HFFc6 (cell line): ENCODE measurements around the gene ELAVL2. TPM values are rescaled to one million over a fixed set of nuclear protein-coding genes. Genes with fewer than 3 reads are reported as not detected.

ENCODE experiments used
- DNase-seq: peaks from one replicate; pipeline ENCODE4 v3.0.0-alpha.2; 2018
- H3K27ac Mint-ChIP-seq: 2 replicates; pipeline ENCODE4 v1.8.0; 2020; ENCODE audit warnings: mild to moderate bottlenecking, mixed read lengths
- H3K27me3 Mint-ChIP-seq: 2 replicates; pipeline ENCODE4 v1.8.0; 2021; ENCODE audit warnings: mild to moderate bottlenecking, moderate library complexity, mixed read lengths; ENCODE audit not compliant: insufficient read depth
- H3K36me3 Mint-ChIP-seq: 2 replicates; pipeline ENCODE4 v1.8.0; 2021; ENCODE audit warnings: low read depth, mixed read lengths
- H3K4me1 Mint-ChIP-seq: 2 replicates; pipeline ENCODE4 v1.8.0; 2020; ENCODE audit warnings: low read depth, mixed read lengths
- H3K4me3 Mint-ChIP-seq: 2 replicates; pipeline ENCODE4 v1.8.0; 2020; ENCODE audit warnings: mild to moderate bottlenecking, moderate library complexity, mixed read lengths
- H3K9me3 Mint-ChIP-seq: 2 replicates; pipeline ENCODE4 v1.8.0; 2020; ENCODE audit warnings: mild to moderate bottlenecking, mixed read lengths
- CTCF ChIP-seq: fragments of 200-600 bp; sonication (generic); IDR thresholded peaks from 2 replicates; pipeline ENCODE4 v1.5.0; 2021; ENCODE audit warnings: antibody characterized with exemption, mild to moderate bottlenecking
- total RNA-seq, 6 experiments: library from RNA; stranded (reverse); fragmentation: NEBNext Ultra II Directional; extraction: Animal tissue kit (Norgen Biotek cat#: 25700); gene quantifications; 2 replicates in 1 of 6; 3 replicates in 5 of 6; pipeline ENCODE4 v1.2.3, GENCODE V29; 2021

ELAVL2 gene
- total RNA-seq, 6 experiments from 2014 or later = not detected

- Mint-ChIP-seq H3K4me1 (no peaks in the 10 kb centered on the region), H3K27ac (no peak overlapping the region), H3K36me3 (no peaks in the 10 kb centered on the region), H3K4me3 (no peak overlapping the region), H3K27me3 (no peaks in the 10 kb centered on the region), H3K9me3 (peaks cover 26% of the 10 kb centered on the region)
- TF ChIP-seq CTCF = no peak
- no peak for DNase-seq
These were observed 42.5 kb downstream of the ELAVL2 start for GRCh38 chr9:23783509-23783908.

GRCh38 chr9:23779220-23779619, 46.8 kb downstream of the ELAVL2 start:
- no peaks in the 10 kb centered on the region for H3K4me1 Mint-ChIP-seq
- DNase-seq = no peak
- H3K36me3 Mint-ChIP-seq = no peaks in the 10 kb centered on the region
- H3K9me3 Mint-ChIP-seq = peaks cover 34% of the 10 kb centered on the region
- H3K4me3 Mint-ChIP-seq = no peak overlapping the region
- TF ChIP-seq CTCF = no peak
- no peaks in the 10 kb centered on the region for H3K27me3 Mint-ChIP-seq
- H3K27ac Mint-ChIP-seq = no peak overlapping the region

- Mint-ChIP-seq H3K27me3 (no peaks in the 10 kb centered on the region), H3K36me3 (no peaks in the 10 kb centered on the region), H3K27ac (no peak overlapping the region), H3K4me1 (no peaks in the 10 kb centered on the region), H3K4me3 (no peak overlapping the region), H3K9me3 (peaks cover 30% of the 10 kb centered on the region)
- DNase-seq = no peak
- no peak for TF ChIP-seq CTCF
These were observed 48.7 kb downstream of the ELAVL2 start for GRCh38 chr9:23777328-23777727.

GRCh38 chr9:23775549-23775948, 50.5 kb downstream of the ELAVL2 start:
- H3K36me3 Mint-ChIP-seq = no peaks in the 10 kb centered on the region
- H3K27ac Mint-ChIP-seq = no peak overlapping the region
- TF ChIP-seq CTCF = no peak
- no peaks in the 10 kb centered on the region for H3K27me3 Mint-ChIP-seq
- H3K4me3 Mint-ChIP-seq = no peak overlapping the region
- DNase-seq = no peak
- peaks cover 25% of the 10 kb centered on the region for H3K9me3 Mint-ChIP-seq
- H3K4me1 Mint-ChIP-seq = no peaks in the 10 kb centered on the region

- Mint-ChIP-seq H3K36me3 (no peaks in the 10 kb centered on the region), H3K27me3 (no peaks in the 10 kb centered on the region), H3K4me1 (no peaks in the 10 kb centered on the region), H3K27ac (no peak overlapping the region), H3K9me3 (peaks cover 29% of the 10 kb centered on the region), H3K4me3 (no peak overlapping the region)
- TF ChIP-seq CTCF = no peak
- no peak for DNase-seq
These were observed 51.8 kb downstream of the ELAVL2 start for GRCh38 chr9:23774266-23774665.

- Mint-ChIP-seq H3K9me3 (peaks cover 25% of the 10 kb centered on the region), H3K36me3 (no peaks in the 10 kb centered on the region), H3K4me1 (no peaks in the 10 kb centered on the region), H3K4me3 (no peak overlapping the region), H3K27me3 (no peaks in the 10 kb centered on the region), H3K27ac (no peak overlapping the region)
- no peak for DNase-seq
- no peak for TF ChIP-seq CTCF
These were observed 53.7 kb downstream of the ELAVL2 start for GRCh38 chr9:23772385-23772783.
